Measurements from ENCODE around the gene CXADR.
A peak's percentile ranks its signal among the peaks of the same experiment; 100 is the strongest.

DNA sequence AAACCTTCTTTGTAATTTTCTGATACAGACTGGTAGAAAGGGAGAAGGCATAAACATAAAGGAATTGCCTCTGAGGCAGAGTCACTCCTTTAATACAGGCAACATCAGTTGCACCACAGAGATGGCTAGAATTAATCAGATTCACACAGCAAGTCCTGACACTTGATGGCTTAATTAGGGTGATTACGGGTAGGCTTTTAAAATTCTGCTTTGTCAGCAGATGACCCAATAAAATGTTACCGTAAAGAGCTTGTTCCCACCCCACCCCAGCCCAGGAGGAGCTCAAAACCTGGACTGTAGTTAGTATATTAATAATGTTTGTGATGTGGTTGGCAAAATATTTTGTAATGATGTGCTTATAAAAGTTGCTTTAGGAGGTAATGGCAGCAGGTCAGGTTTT lies 109.2 kb downstream of the CXADR start:
- no peak for TF ChIP-seq NR2C1 (IDR thresholded peaks at IDR 0.05)
- no peak for TF ChIP-seq NR2C1 (tag; IDR thresholded peaks at IDR 0.05)
- TF ChIP-seq MAFF (IDR thresholded peaks at IDR 0.05; ENCODE audit: low read length), result peak; percentile 59
- no peak for TF ChIP-seq ADNP (tag; IDR thresholded peaks at IDR 0.05)

Data from K562 (cell line).